KOPT-K1 (cell line): ENCODE results near the gene SYNJ1.
"Not testable (repeated sequence)": the region's sequence is repeated elsewhere in the genome, so short reads cannot be mapped to it uniquely, and the experiment has no call there.

Experiments used
- H3K27ac ChIP-seq: fragments of 200-600 bp; sonication (generic); 2 replicates; pipeline ENCODE4 v1.5.1; 2016; ENCODE audit warnings: antibody characterized with exemption, mild to moderate bottlenecking, low read depth, low read length; ENCODE audit not compliant: poor library complexity, severe bottlenecking
- H3K36me3 ChIP-seq: fragments of 200-600 bp; sonication (generic); 2 replicates; pipeline ENCODE4 v1.5.1; 2017; ENCODE audit warnings: antibody characterized with exemption, mild to moderate bottlenecking, low read length, moderate library complexity; ENCODE audit not compliant: insufficient read depth
- H3K9me3 ChIP-seq: fragments of 200-600 bp; sonication (generic); 2 replicates; pipeline ENCODE4 v1.5.1; 2017; ENCODE audit warnings: antibody characterized with exemption, low read length, mild to moderate bottlenecking; ENCODE audit not compliant: insufficient read depth, poor library complexity, severe bottlenecking

Gene SYNJ1

GRCh38 chr21:32717851-32718316 is 9.9 kb downstream of the SYNJ1 start:
- Histone ChIP-seq H3K36me3 (peaks cover 39% of the 10 kb centered on the region), H3K9me3 (no peaks in the 10 kb centered on the region)

GRCh38 chr21:32716486-32716885 is 11.3 kb downstream of the SYNJ1 start:
- H3K27ac ChIP-seq: no peak overlapping the region
- no peaks in the 10 kb centered on the region for H3K9me3 ChIP-seq
- H3K36me3 ChIP-seq: peaks cover 39% of the 10 kb centered on the region

More at GRCh38 chr21:32717851-32718316, 9.9 kb downstream of the SYNJ1 start:
- no peak overlapping the region for H3K27ac ChIP-seq

- H3K9me3 ChIP-seq: no peaks in the 10 kb centered on the region
- H3K27ac ChIP-seq: no peak overlapping the region
- peaks cover 16% of the 10 kb centered on the region for H3K36me3 ChIP-seq
These were observed 14.1 kb downstream of the SYNJ1 start for GRCh38 chr21:32713726-32714125.

GRCh38 chr21:32712641-32713040 is 15.2 kb downstream of the SYNJ1 start:
- Histone ChIP-seq H3K36me3 (peaks cover 9% of the 10 kb centered on the region), H3K27ac (no peak overlapping the region), H3K9me3 (no peaks in the 10 kb centered on the region)

- Histone ChIP-seq H3K27ac (no peak overlapping the region), H3K36me3 (0 out of 2 replicates have a peak, but pooled peaks cover 3% of the 10 kb centered on the region), H3K9me3 (no peaks in the 10 kb centered on the region)
These were observed 15.8 kb downstream of the SYNJ1 start for GRCh38 chr21:32712043-32712442.

- Histone ChIP-seq H3K27ac (no peak overlapping the region), H3K9me3 (no peaks in the 10 kb centered on the region), H3K36me3 (no peaks in the 10 kb centered on the region)
These were observed 16.8 kb downstream of the SYNJ1 start for GRCh38 chr21:32710987-32711386.

- no peak overlapping the region for H3K27ac ChIP-seq
- no peaks in the 10 kb centered on the region for H3K36me3 ChIP-seq
- no peaks in the 10 kb centered on the region for H3K9me3 ChIP-seq
These were observed 17.6 kb downstream of the SYNJ1 start for GRCh38 chr21:32710069-32710784.

- Histone ChIP-seq H3K27ac (no peak overlapping the region), H3K9me3 (no peaks in the 10 kb centered on the region), H3K36me3 (no peaks in the 10 kb centered on the region)
These were observed 19.7 kb downstream of the SYNJ1 start for GRCh38 chr21:32708069-32708468.

- no peaks in the 10 kb centered on the region for H3K9me3 ChIP-seq
- no peaks in the 10 kb centered on the region for H3K36me3 ChIP-seq
- no peak overlapping the region for H3K27ac ChIP-seq
These were observed 21.9 kb downstream of the SYNJ1 start for GRCh38 chr21:32705901-32706300.

- no peak overlapping the region for H3K27ac ChIP-seq
- no peaks in the 10 kb centered on the region for H3K36me3 ChIP-seq
- no peaks in the 10 kb centered on the region for H3K9me3 ChIP-seq
These were observed 22.7 kb downstream of the SYNJ1 start for GRCh38 chr21:32705139-32705538.

GRCh38 chr21:32702702-32703101 is 25.1 kb downstream of the SYNJ1 start:
- Histone ChIP-seq H3K9me3 (no peaks in the 10 kb centered on the region), H3K27ac (no peak overlapping the region), H3K36me3 (peaks cover 15% of the 10 kb centered on the region)

GRCh38 chr21:32698971-32699693 is 28.7 kb downstream of the SYNJ1 start:
- Histone ChIP-seq H3K27ac (no peak overlapping the region), H3K9me3 (no peaks in the 10 kb centered on the region), H3K36me3 (peaks cover 16% of the 10 kb centered on the region)

GRCh38 chr21:32698286-32698685 is 29.5 kb downstream of the SYNJ1 start:
- peaks cover 23% of the 10 kb centered on the region for H3K36me3 ChIP-seq

GRCh38 chr21:32695482-32695881 is 32.3 kb downstream of the SYNJ1 start:
- H3K9me3 ChIP-seq, H3K27ac ChIP-seq: not testable (repeated sequence)
- H3K36me3 ChIP-seq: peaks cover 47% of the 10 kb centered on the region

More at GRCh38 chr21:32698286-32698685, 29.5 kb downstream of the SYNJ1 start:
- Histone ChIP-seq H3K27ac (no peak overlapping the region), H3K9me3 (no peaks in the 10 kb centered on the region)

GRCh38 chr21:32693581-32693980 is 34.2 kb downstream of the SYNJ1 start:
- Histone ChIP-seq H3K27ac (no peak overlapping the region), H3K9me3 (no peaks in the 10 kb centered on the region), H3K36me3 (peaks cover 44% of the 10 kb centered on the region)
